HG03342 (cell line): ENCODE results near the gene CAPN1.
"Not testable (repeated sequence)": the region's sequence is repeated elsewhere in the genome, so short reads cannot be mapped to it uniquely, and the experiment has no call there.

Source experiments
- ATAC-seq: cut with Tn5 transposase; IDR thresholded peaks from one replicate; pipeline ENCODE4 v1.9.1; 2021; ENCODE audit warnings: mild to moderate bottlenecking, moderate library complexity; ENCODE audit not compliant: unreplicated experiment

CAPN1 gene

DNA sequence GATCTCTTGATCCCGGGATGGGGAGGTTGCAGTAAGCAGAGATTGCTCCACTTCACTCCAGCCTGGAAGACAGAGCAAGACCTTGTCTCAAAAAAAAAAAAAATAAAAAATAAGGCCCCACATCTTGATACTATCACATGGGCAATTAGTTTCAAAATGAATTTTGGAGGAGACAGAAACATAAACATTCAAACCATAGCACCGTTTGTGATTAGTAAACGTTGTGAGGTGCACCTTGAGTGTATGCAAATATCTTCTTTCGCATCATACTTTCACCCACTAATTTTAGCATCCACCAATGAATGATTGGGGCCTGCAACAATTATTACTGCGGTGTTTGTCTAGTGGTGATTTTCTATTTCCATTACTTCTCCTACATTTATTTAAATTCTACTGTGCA, 22.7 kb upstream of the CAPN1 start:
- ATAC-seq = peak; percentile 62

- no peak for ATAC-seq
Measured at GRCh38 chr11:65160643-65161042, 21.1 kb upstream of the CAPN1 start.

DNA sequence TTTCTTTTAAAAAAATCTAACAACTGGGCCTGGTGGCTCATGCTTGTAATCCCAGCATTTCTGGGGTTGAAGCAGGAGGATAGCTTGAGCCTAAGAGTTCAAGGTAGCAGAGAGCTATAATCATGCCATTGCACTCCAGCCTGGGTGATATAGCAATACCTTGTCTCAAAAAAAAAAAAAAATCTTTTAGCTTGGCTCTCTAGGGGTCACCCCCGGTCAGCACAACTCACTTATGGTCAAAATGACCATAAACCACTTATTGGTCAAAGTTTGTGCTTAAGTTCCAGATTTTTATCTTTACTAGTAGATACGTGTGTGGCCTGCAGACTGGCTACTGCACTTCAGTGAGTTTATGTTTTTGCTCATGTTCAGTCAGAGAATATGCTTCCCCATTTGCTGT, 18.0 kb upstream of the CAPN1 start:
- no peak for ATAC-seq

DNA sequence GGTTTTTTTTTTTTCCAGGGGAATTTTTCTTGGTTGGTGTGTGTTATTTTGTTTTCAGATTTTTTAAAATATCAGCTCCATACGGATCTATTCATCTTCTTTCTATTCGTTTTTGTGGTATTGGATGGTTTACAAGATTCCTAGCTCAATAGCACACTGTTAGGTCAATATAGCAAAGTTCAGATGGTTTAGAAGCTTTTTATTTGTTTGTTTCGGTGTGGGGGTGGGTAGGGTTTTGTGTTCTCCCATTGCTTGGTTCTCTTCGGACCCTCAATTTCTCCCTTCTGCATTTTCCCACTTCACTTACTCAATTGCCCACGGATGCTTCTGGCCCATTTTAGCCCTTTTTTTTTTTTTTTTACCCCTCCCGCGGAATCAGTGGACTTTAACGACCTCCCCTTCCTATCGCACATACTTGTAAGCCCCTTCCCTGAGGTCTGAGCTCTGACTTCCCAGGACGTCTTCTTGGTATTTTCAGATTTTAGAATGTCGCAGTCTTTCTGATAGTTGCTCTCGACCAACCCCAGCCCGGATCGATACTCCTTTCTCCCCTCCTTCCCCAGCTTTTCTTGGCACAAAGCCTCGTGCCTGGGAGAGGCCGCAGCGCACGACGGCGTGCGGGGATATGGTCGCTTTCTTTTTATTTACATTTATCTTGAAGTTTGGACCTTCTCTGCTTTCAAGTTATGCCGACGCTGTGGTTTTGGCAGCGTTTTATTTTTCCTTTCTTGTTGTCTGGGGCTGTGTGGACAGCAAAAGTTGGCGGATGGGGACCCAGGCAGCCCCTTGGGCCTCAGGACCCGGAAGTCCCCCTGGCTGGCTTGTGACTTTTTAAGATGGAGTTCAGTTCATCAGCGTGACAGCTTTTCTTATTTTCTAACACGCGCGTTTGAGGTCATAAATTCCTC, 16.1 kb upstream of the CAPN1 start:
- ATAC-seq = no peak

- no peak for ATAC-seq
Measured at GRCh38 chr11:65166893-65167292, 14.8 kb upstream of the CAPN1 start.

- no peak for ATAC-seq
Measured at GRCh38 chr11:65167656-65168055, 14.1 kb upstream of the CAPN1 start.

- no peak for ATAC-seq
Measured at GRCh38 chr11:65169164-65169641, 12.5 kb upstream of the CAPN1 start.

DNA sequence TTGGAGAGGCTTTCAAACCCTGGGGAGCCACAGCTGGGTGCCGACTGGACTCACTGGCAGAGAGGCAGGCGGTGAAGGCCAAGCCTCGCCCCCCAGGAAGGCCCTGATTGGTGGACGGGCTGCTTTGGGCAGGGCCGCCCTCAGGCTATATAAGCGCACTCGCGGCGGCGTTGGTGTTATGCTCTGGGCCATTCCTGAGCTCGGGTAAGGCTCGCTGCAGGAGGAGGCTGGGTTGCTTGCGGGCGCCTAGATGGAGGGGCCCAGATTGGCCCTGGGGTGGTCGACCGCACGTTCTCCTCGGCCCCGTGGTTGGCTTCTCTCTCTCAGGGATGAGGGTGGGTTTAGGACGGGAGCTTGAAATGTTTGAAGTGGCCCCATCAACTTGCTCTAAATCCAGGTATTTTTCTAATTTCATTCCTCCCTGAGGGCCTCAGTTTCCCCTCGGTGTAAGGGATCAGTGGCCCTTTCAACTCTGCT, 11.6 kb upstream of the CAPN1 start, which contains the start of gene SPDYC:
Gene SPDYC (plus strand): TSS at position 176 of the 477 bp plus-strand sequence. CDS start 1,125 bp downstream, outside the sequence.
- ATAC-seq = no peak

- ATAC-seq = no peak
Measured at GRCh38 chr11:65172600-65172999, 9.1 kb upstream of the CAPN1 start.

DNA sequence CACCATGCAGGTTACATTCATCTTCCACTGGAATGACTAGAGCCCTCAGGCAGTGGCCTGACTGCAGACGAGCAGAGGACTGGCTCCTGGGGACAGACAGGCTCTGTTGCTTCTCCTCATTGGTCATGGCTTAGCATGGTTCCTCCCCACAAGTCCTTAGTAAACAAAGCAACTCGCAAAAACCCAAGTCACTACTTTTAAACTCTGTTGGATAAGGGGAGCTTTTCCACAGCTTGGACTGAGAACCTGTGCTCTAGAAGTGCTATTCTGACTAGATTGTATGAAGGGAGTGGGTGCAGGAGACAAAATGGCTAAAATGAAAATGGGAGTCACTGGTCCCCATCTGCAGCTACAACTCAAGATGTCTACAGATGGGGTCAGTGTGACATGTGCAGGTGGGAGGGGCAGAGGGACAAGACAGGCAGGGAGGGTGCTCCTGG, 7.1 kb upstream of the CAPN1 start:
- not testable (repeated sequence) for ATAC-seq

GRCh38 chr11:65180877-65181568, 705 bp upstream of the CAPN1 start:
- peak; percentile 65 for ATAC-seq

DNA sequence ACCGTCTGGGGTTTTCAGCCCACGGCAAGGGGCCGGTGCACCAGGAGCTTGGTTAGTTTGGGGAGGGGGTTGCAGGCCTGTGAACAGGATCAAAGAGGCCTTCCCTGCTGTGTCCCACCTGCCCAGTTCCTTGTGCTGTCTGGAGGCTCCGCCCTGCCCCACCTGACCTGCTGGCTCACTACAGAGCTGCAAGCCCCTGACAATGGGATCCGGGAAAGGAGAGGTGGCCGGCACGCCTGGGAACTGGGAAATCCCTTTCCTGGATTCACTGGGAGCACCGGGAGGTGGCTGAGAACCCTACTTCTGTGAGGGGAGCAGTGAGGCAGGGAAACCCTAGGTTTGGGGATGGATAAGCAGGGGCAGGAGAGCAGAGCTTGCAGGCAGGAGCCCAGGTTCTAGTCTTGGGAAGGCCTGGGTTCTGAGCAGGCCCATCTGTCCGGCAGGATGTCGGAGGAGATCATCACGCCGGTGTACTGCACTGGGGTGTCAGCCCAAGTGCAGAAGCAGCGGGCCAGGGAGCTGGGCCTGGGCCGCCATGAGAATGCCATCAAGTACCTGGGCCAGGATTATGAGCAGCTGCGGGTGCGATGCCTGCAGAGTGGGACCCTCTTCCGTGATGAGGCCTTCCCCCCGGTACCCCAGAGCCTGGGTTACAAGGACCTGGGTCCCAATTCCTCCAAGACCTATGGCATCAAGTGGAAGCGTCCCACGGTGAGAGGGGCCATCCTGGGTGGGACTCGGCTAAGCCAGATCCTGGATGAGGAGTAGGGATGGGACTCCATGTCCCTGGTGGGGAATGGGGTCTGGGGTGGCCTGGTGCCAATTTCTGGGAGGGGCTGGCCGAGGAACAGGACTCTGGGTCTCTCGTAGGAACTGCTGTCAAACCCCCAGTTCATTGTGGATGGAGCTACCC, 786 bp downstream of the CAPN1 start:
- no peak for ATAC-seq

- ATAC-seq = no peak
Measured at GRCh38 chr11:65183201-65183891, 1.6 kb downstream of the CAPN1 start.

DNA sequence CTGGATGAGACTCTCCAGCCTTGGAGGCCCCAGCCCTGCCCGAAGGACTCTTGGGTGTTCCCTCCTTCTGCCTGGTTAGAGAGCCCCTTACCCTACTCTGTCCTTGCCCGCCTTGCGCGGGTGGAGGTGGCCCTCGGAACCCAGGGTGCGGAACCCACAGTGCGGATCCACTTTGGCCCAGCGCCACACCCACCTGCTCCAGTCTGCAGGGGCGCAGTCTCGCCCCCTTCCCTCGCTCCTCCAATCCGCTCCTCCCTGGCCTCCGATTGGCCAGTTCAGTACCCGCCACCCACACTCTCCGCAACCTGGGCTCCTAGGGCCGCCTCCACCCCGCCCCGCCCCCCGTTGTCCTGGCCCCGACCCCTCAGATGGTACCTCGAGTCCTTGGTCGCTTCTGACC, 2.4 kb downstream of the CAPN1 start:
- no peak for ATAC-seq

- no peak for ATAC-seq
Measured at GRCh38 chr11:65185171-65185570, 3.4 kb downstream of the CAPN1 start.

GRCh38 chr11:65185869-65186341, 4.2 kb downstream of the CAPN1 start:
- no peak for ATAC-seq

DNA sequence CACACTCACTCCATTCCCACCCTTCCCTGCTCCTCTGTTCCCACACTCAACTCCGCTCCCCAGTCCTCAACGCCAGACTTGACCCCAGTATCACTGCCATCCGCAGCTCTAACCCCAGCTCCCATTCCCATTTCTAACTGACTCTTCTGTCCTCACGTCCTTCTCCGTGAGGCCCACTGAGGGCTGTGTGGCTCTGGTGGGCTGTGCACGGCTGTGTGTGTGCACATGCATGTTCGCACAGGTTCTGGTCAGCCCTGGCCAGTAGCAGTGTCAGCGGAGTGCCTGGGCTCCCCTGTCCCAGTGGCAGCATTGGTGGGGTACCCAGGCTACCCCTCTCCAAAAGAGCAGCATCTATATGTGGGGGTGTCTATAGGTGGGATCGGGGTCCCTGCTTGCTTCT, 5.0 kb downstream of the CAPN1 start:
- no peak for ATAC-seq

DNA sequence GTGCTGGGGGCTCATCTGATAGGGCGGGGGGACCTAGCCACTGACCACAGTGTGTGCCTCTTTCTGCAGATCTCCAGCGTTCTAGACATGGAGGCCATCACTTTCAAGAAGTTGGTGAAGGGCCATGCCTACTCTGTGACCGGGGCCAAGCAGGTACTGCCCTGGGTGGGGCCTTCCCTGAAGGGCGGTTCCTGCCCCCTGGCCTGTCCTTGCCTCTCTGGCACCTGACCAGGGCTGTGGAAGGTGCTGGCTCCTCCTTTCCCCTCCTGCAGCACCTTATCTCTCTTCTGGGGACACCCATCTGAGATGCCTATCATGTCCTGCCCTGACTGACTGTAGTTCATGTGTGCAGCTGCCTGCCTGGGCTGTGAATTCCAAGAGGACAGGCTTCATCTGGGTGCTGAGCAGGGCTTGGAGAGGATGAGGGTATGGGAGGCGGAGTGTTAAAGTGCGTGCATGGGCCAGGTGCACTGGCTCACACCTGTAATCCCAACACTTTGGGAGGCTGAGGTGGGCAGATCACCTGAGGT, 5.5 kb downstream of the CAPN1 start:
- ATAC-seq = no peak

- no peak for ATAC-seq
Measured at GRCh38 chr11:65187971-65188461, 6.3 kb downstream of the CAPN1 start.
